H9 (cell line): ENCODE results near the gene FOXC2. TPM values are rescaled to one million over a fixed set of nuclear protein-coding genes. Genes with fewer than 3 reads are reported as not detected.
A peak's percentile ranks its signal among the peaks of the same experiment; 100 is the strongest.

ENCODE experiments used
- DNase-seq: peaks from one replicate; pipeline ENCODE4 v3.0.0-alpha.2; 2017
- H2AFZ ChIP-seq: one replicate; pipeline ENCODE4 v1.6.1; 2013; ENCODE audit warnings: mild to moderate bottlenecking, low read length, control low read depth, moderate library complexity
- H2AK5ac ChIP-seq: 2 replicates; pipeline ENCODE4 v1.6.1; 2013; ENCODE audit warnings: low read length, control low read depth, mixed read lengths; ENCODE audit not compliant: insufficient read length
- H2BK120ac ChIP-seq: one replicate; pipeline ENCODE4 v1.6.1; 2013; ENCODE audit warnings: low read depth, mild to moderate bottlenecking, low read length, control low read depth, inconsistent platforms; ENCODE audit not compliant: poor library complexity, severe bottlenecking
- H2BK12ac ChIP-seq: 2 replicates; pipeline ENCODE4 v1.6.1; 2013; ENCODE audit warnings: low read length, control low read depth, mixed read lengths, low read depth; ENCODE audit not compliant: insufficient read length
- H2BK15ac ChIP-seq: 2 replicates; pipeline ENCODE4 v1.6.1; 2013; ENCODE audit warnings: low read depth, low read length, control low read depth
- H2BK20ac ChIP-seq: one replicate; pipeline ENCODE4 v1.6.1; 2013; ENCODE audit warnings: low read depth, mild to moderate bottlenecking, low read length, control low read depth, inconsistent platforms; ENCODE audit not compliant: poor library complexity, severe bottlenecking
- H2BK5ac ChIP-seq: 2 replicates; pipeline ENCODE4 v1.6.1; 2013; ENCODE audit warnings: low read length, control low read depth, mixed read lengths; ENCODE audit not compliant: insufficient read length
- H3K14ac ChIP-seq: 2 replicates; pipeline ENCODE4 v1.6.1; 2013; ENCODE audit warnings: low read length, control low read depth; ENCODE audit not compliant: insufficient read depth
- H3K18ac ChIP-seq: 2 replicates; pipeline ENCODE4 v1.6.1; 2013; ENCODE audit warnings: low read depth, mild to moderate bottlenecking, mixed read lengths, low read length, control low read depth; ENCODE audit not compliant: insufficient read length
- H3K23ac ChIP-seq: 2 replicates; pipeline ENCODE4 v1.6.1; 2013; ENCODE audit warnings: low read length, control low read depth, mixed read lengths, low read depth; ENCODE audit not compliant: insufficient read length
- H3K23me2 ChIP-seq: 2 replicates; pipeline ENCODE4 v1.6.1; 2013; ENCODE audit warnings: low read depth, mild to moderate bottlenecking, mixed read lengths, low read length, control low read depth; ENCODE audit not compliant: insufficient read length, poor library complexity, severe bottlenecking
- H3K27ac ChIP-seq: 2 replicates; pipeline ENCODE4 v1.5.1; 2013; ENCODE audit warnings: low read length, control low read depth, mixed read lengths, low read depth; ENCODE audit not compliant: insufficient read length
- H3K27me3 ChIP-seq: 2 replicates; pipeline ENCODE4 v1.6.1; 2013; ENCODE audit warnings: low read length, control low read depth, inconsistent platforms; ENCODE audit not compliant: insufficient read depth
- H3K4ac ChIP-seq: 2 replicates; pipeline ENCODE4 v1.6.1; 2013; ENCODE audit warnings: low read depth, mild to moderate bottlenecking, control low read depth, inconsistent platforms, low read length, moderate library complexity
- H3K4me1 ChIP-seq: 2 replicates; pipeline ENCODE4 v1.6.1; 2013; ENCODE audit warnings: low read length, control low read depth, inconsistent platforms; ENCODE audit not compliant: insufficient read depth
- H3K4me2 ChIP-seq: 2 replicates; pipeline ENCODE4 v1.6.1; 2013; ENCODE audit warnings: low read length, control low read depth, mixed read lengths; ENCODE audit not compliant: insufficient read length, insufficient read depth
- H3K56ac ChIP-seq: 2 replicates; pipeline ENCODE4 v1.6.1; 2013; ENCODE audit warnings: low read depth, mild to moderate bottlenecking, mixed read lengths, low read length, control low read depth; ENCODE audit not compliant: insufficient read length
- H3K79me1 ChIP-seq: 2 replicates; pipeline ENCODE4 v1.6.1; 2013; ENCODE audit warnings: low read depth, mild to moderate bottlenecking, moderate library complexity, low read length, control low read depth, inconsistent platforms; ENCODE audit not compliant: insufficient read depth, poor library complexity, severe bottlenecking
- H3K79me2 ChIP-seq: 2 replicates; pipeline ENCODE4 v1.6.1; 2013; ENCODE audit warnings: low read length, control low read depth, inconsistent platforms; ENCODE audit not compliant: insufficient read depth
- H3K9ac ChIP-seq: 2 replicates; pipeline ENCODE4 v1.6.1; 2013; ENCODE audit warnings: low read length, control low read depth, mixed read lengths; ENCODE audit not compliant: insufficient read length; ENCODE audit errors: extremely low read depth
- H3K9me3 ChIP-seq: one replicate; pipeline ENCODE4 v1.6.1; 2013; ENCODE audit warnings: low read depth, low read length, inconsistent platforms; ENCODE audit not compliant: control insufficient read depth
- H3T11ph ChIP-seq: one replicate; pipeline ENCODE4 v1.6.1; 2013; ENCODE audit warnings: mild to moderate bottlenecking, low read length, control low read depth, inconsistent platforms
- H4K20me1 ChIP-seq: one replicate; pipeline ENCODE4 v1.6.1; 2013; ENCODE audit not compliant: control insufficient read depth, insufficient read length, insufficient read depth
- H4K5ac ChIP-seq: 2 replicates; pipeline ENCODE4 v1.6.1; 2013; ENCODE audit warnings: low read depth, mild to moderate bottlenecking, mixed read lengths, low read length, control low read depth; ENCODE audit not compliant: insufficient read length
- H4K8ac ChIP-seq: replicated peaks from 2 replicates; pipeline ENCODE4 v1.6.1; 2013; ENCODE audit warnings: low read length, control low read depth, mixed read lengths, low read depth; ENCODE audit not compliant: insufficient read length
- H4K91ac ChIP-seq: 2 replicates; pipeline ENCODE4 v1.6.1; 2013; ENCODE audit warnings: low read depth, mild to moderate bottlenecking, moderate library complexity, mixed read lengths, low read length, control low read depth; ENCODE audit not compliant: insufficient read length
- H3K27ac Mint-ChIP-seq, 3 experiments: 2 replicates in 2 of 3; 3 replicates in 1 of 3; pipeline ENCODE4 v1.8.0; 2020 to 2021; ENCODE audit warnings: mixed read lengths in 3 of 3, mild to moderate bottlenecking in 1 of 3, moderate library complexity in 1 of 3
- H3K27me3 Mint-ChIP-seq: 2 replicates; pipeline ENCODE4 v1.8.0; 2021; ENCODE audit warnings: low read depth, mild to moderate bottlenecking, moderate library complexity, mixed read lengths
- H3K36me3 Mint-ChIP-seq, 3 experiments: 2 replicates in 2 of 3; 3 replicates in 1 of 3; pipeline ENCODE4 v1.8.0; 2020 to 2021; ENCODE audit warnings: low read depth in 3 of 3, mixed read lengths in 3 of 3; ENCODE audit not compliant: insufficient read depth in 1 of 3
- H3K4me1 Mint-ChIP-seq, 2 experiments: 2 replicates each; pipeline ENCODE4 v1.8.0; 2020; ENCODE audit warnings: mixed read lengths in 2 of 2
- H3K4me3 Mint-ChIP-seq, 2 experiments: 2 replicates in 1 of 2; 3 replicates in 1 of 2; pipeline ENCODE4 v1.8.0; 2020 to 2021; ENCODE audit warnings: mild to moderate bottlenecking in 2 of 2, mixed read lengths in 2 of 2, moderate library complexity in 1 of 2
- H3K9me3 Mint-ChIP-seq, 2 experiments: 2 replicates in 1 of 2; 3 replicates in 1 of 2; pipeline ENCODE4 v1.8.0; 2020; ENCODE audit warnings: mild to moderate bottlenecking in 2 of 2, mixed read lengths in 2 of 2, moderate library complexity in 1 of 2
- WGBS: extraction: QIAGEN DNeasy Blood & Tissue Kit; methylation state at CpG from one replicate; pipeline ENCODE4 v1.1.7; 2013; ENCODE audit warnings: missing lambda C conversion rate, low lambda C conversion rate, mixed read lengths; ENCODE audit not compliant: insufficient read length; ENCODE audit errors: extremely low coverage; 5-methylcytosine and 5-hydroxymethylcytosine counted together
- total RNA-seq: library from RNA; stranded (reverse); gene quantifications from 2 replicates; pipeline ENCODE4 v1.2.1, GENCODE V29; 2021
- TF ChIP-seq, protein P1 (sequence below): fragments of 200-600 bp; sonication (generic); conservative IDR thresholded peaks from 3 replicates; pipeline ENCODE4 v1.8.0; 2021; ENCODE audit warnings: antibody characterized with exemption, mild to moderate bottlenecking

FOXC2 gene
- total RNA-seq, 1 experiment from 2014 or later = not detected

DNA sequence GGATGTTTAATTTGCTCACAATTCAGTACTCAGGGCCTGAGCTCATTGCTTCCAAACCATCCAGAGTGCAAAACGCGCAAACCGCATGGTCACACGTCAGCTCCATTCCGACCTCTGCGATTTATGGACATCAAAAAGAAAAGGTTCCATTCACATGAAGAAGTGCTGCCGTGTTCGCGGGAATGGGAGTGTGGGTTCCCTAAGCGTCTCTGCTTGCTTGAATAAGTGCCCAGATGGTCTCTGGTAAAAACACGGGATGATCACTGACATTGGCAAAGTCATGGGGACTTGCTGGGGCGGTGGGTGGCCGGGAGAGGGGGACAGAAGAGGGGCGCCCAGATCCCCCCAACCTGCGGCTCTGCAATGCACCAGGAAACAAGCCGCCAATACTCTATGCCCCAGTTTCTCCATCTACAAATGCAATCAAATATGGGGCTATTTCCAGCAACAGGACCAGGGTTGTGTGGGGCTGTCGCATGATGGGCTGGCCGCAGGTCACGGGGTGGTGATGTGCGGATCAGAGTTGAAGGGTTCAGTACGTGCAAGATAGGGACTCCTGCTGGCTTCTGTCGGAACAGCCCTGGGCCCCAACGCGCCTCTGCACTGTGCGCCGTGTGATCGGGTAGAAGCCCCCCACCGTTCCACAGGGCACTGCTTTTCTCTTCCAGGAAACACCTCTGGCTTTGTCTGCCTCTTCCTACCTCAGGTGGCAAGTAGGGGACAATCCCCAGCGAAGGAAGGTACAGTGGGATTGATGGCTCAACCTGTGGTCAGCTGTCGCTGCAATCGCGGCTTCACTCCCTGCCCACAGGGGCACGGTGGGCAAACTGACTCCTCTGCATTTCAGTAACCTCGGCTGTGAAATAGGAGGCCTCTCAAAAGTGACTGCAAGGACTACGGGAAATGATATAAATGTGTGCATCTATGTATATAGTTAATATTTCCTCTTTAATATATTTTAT lies 45.1 kb upstream of the FOXC2 start:
- Histone ChIP-seq H3K9ac (no peak overlapping the region), H3T11ph (no peak overlapping the region), H4K20me1 (no peaks in the 10 kb centered on the region), H4K5ac (no peak overlapping the region), H2AFZ (no peak overlapping the region), H3K79me1 (no peaks in the 10 kb centered on the region), H2BK15ac (no peak overlapping the region), H3K4ac (no peak overlapping the region), H2BK12ac (no peak overlapping the region), H2BK20ac (no peak overlapping the region), H3K9me3 (no peaks in the 10 kb centered on the region), H3K27me3 (peaks cover 20% of the 10 kb centered on the region), H3K23ac (no peak overlapping the region), H3K79me2 (no peaks in the 10 kb centered on the region), H3K14ac (no peak overlapping the region), H3K56ac (no peak overlapping the region), H3K4me1 (no peaks in the 10 kb centered on the region), H3K27ac (no peak overlapping the region), H2BK5ac (no peak overlapping the region), H3K23me2 (no peaks in the 10 kb centered on the region), H4K91ac (no peak overlapping the region), H2BK120ac (no peak overlapping the region), H3K4me2 (no peak overlapping the region), H3K18ac (no peak overlapping the region), H2AK5ac (no peak overlapping the region), H4K8ac (no peak overlapping the region)
- peaks cover 4 to 6% of the 10 kb centered on the region in 2 experiments; a peak in 3 of 4 replicates for H3K4me1 Mint-ChIP-seq
- whole genome bisulfite sequencing = no CpG with 5 or more reads among the region's 35 CpGs
- H3K27ac Mint-ChIP-seq = no peak overlapping the region
- H3K4me3 Mint-ChIP-seq = no peak overlapping the region; a peak in 1 of 5 replicates
- DNase-seq = no peak
- peaks cover 65% of the 10 kb centered on the region for H3K27me3 Mint-ChIP-seq
- TF ChIP-seq, protein P1, sequence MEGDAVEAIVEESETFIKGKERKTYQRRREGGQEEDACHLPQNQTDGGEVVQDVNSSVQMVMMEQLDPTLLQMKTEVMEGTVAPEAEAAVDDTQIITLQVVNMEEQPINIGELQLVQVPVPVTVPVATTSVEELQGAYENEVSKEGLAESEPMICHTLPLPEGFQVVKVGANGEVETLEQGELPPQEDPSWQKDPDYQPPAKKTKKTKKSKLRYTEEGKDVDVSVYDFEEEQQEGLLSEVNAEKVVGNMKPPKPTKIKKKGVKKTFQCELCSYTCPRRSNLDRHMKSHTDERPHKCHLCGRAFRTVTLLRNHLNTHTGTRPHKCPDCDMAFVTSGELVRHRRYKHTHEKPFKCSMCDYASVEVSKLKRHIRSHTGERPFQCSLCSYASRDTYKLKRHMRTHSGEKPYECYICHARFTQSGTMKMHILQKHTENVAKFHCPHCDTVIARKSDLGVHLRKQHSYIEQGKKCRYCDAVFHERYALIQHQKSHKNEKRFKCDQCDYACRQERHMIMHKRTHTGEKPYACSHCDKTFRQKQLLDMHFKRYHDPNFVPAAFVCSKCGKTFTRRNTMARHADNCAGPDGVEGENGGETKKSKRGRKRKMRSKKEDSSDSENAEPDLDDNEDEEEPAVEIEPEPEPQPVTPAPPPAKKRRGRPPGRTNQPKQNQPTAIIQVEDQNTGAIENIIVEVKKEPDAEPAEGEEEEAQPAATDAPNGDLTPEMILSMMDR = peak; percentile 36
- H3K9me3 Mint-ChIP-seq = peaks cover 0 to 3% of the 10 kb centered on the region in 2 experiments; a peak in 1 of 5 replicates
- H3K36me3 Mint-ChIP-seq = no peaks in the 10 kb centered on the region
